CD14-positive monocyte (primary cell): ENCODE results near the gene STAT4. TPM values are rescaled to one million over a fixed set of nuclear protein-coding genes. Genes with fewer than 3 reads are reported as not detected.

Source experiments
- DNase-seq, 3 donors: peaks; one replicate each; pipeline ENCODE4 v3.0.0-alpha.2; 2011 to 2022
- H2AFZ ChIP-seq: 2 replicates; pipeline ENCODE4 v1.6.0; 2012; ENCODE audit warnings: mild to moderate bottlenecking, low read depth, low read length, inconsistent platforms; ENCODE audit not compliant: insufficient read depth, poor library complexity, severe bottlenecking
- H3K27ac ChIP-seq, 2 donors: 1 replicate in 1 of 2; 2 replicates in 1 of 2; pipeline ENCODE4 v1.5.1; 2012 to 2013; ENCODE audit warnings: low read length in 2 of 2, control low read depth in 1 of 2, inconsistent platforms in 1 of 2, low read depth in 1 of 2, mild to moderate bottlenecking in 1 of 2
- H3K27me3 ChIP-seq, 2 donors: one replicate each; pipeline versions ENCODE4 v1.6.0 to v1.6.1; 2011 to 2013; ENCODE audit warnings: low read length in 2 of 2; ENCODE audit not compliant: control insufficient read depth in 2 of 2, insufficient read depth in 2 of 2
- H3K36me3 ChIP-seq, 2 donors: replicated peaks in 1 of 2; 1 replicate in 1 of 2; 2 replicates in 1 of 2; pipeline versions ENCODE4 v1.5.1 to v1.6.1; 2012 to 2013; ENCODE audit warnings: low read length in 2 of 2, control low read depth in 1 of 2, inconsistent platforms in 1 of 2, mild to moderate bottlenecking in 1 of 2; ENCODE audit not compliant: insufficient read depth in 2 of 2, control insufficient read depth in 1 of 2
- H3K4me1 ChIP-seq, 2 donors: 1 replicate in 1 of 2; 2 replicates in 1 of 2; pipeline versions ENCODE4 v1.5.1 to v1.6.1; 2012 to 2013; ENCODE audit warnings: low read length in 2 of 2, control low read depth in 1 of 2, inconsistent platforms in 1 of 2, mild to moderate bottlenecking in 1 of 2, moderate library complexity in 1 of 2; ENCODE audit not compliant: insufficient read depth in 2 of 2, control insufficient read depth in 1 of 2
- H3K4me2 ChIP-seq: replicated peaks from 2 replicates; pipeline ENCODE3; 2012; ENCODE audit warnings: low read length, moderate library complexity, mild to moderate bottlenecking; ENCODE audit not compliant: poor library complexity, severe bottlenecking; ENCODE audit errors: extremely low read depth
- H3K4me3 ChIP-seq, 3 experiments: fragments of 200-600 bp in 1 of 3; sonication (generic) in 1 of 3; replicated peaks in 1 of 3; 1 replicate in 2 of 3; 2 replicates in 1 of 3; pipeline ENCODE4 v1.5.1; 2011 to 2013; ENCODE audit warnings: low read length in 3 of 3, mild to moderate bottlenecking in 3 of 3, control low read depth in 2 of 3, low read depth in 2 of 3, inconsistent platforms in 1 of 3, moderate library complexity in 1 of 3
- H3K79me2 ChIP-seq: 2 replicates; pipeline ENCODE4 v1.6.0; 2012; ENCODE audit warnings: mild to moderate bottlenecking, control low read depth, inconsistent platforms, low read length, moderate library complexity; ENCODE audit not compliant: insufficient read depth
- H3K9ac ChIP-seq: 2 replicates; pipeline ENCODE4 v1.6.0; 2017; ENCODE audit warnings: low read length, mild to moderate bottlenecking; ENCODE audit not compliant: insufficient read depth, poor library complexity, severe bottlenecking
- H3K9me3 ChIP-seq, 2 donors: replicated peaks in 1 of 2; 1 replicate in 1 of 2; 2 replicates in 1 of 2; pipeline versions ENCODE4 v1.5.1 to v1.6.1; 2012 to 2013; ENCODE audit warnings: low read length in 2 of 2, control low read depth in 1 of 2; ENCODE audit not compliant: control insufficient read depth in 1 of 2, insufficient read depth in 1 of 2
- H4K20me1 ChIP-seq: 2 replicates; pipeline ENCODE4 v1.6.0; 2012; ENCODE audit warnings: mild to moderate bottlenecking, low read length, control low read depth, moderate library complexity; ENCODE audit not compliant: insufficient read depth
- H3K27ac Mint-ChIP-seq, 7 donors: one replicate each; pipeline ENCODE4 v1.8.0; 2020; ENCODE audit warnings: mild to moderate bottlenecking in 7 of 7, mixed read lengths in 7 of 7, moderate library complexity in 6 of 7, inconsistent platforms in 2 of 7
- H3K27me3 Mint-ChIP-seq, 3 donors: one replicate each; pipeline ENCODE4 v1.8.0; 2021 to 2022; ENCODE audit warnings: low read depth in 3 of 3, mild to moderate bottlenecking in 3 of 3, mixed read lengths in 3 of 3, moderate library complexity in 3 of 3, inconsistent platforms in 1 of 3
- H3K36me3 Mint-ChIP-seq, 2 donors: one replicate each; pipeline ENCODE4 v1.8.0; 2020; ENCODE audit warnings: mixed read lengths in 2 of 2, inconsistent platforms in 1 of 2, mild to moderate bottlenecking in 1 of 2
- H3K4me1 Mint-ChIP-seq: one replicate; pipeline ENCODE4 v1.8.0; 2020; ENCODE audit warnings: mild to moderate bottlenecking, mixed read lengths
- H3K4me3 Mint-ChIP-seq, 2 donors: one replicate each; pipeline ENCODE4 v1.8.0; 2020; ENCODE audit warnings: mild to moderate bottlenecking in 2 of 2, mixed read lengths in 2 of 2, moderate library complexity in 1 of 2
- H3K9me3 Mint-ChIP-seq, 7 donors: one replicate each; pipeline ENCODE4 v1.8.0; 2020 to 2022; ENCODE audit warnings: mixed read lengths in 7 of 7, mild to moderate bottlenecking in 6 of 7, moderate library complexity in 6 of 7, inconsistent platforms in 2 of 7
- WGBS: methylation state at CpG from one replicate; pipeline ENCODE4 v1.1.5; 2013; ENCODE audit warnings: missing lambda C conversion rate; ENCODE audit not compliant: insufficient coverage; 5-methylcytosine and 5-hydroxymethylcytosine counted together
- intact Hi-C, 2 donors: fragments of 100-400 bp; cut with micrococcal nuclease; formaldehyde crosslinking; loops; one replicate each; pipeline versions ENCODE4 v1.15.0 to v1.15.1; 2023
- polyA plus RNA-seq, 3 donors: library from polyadenylated mRNA; depleted of rRNA in 1 of 3; unstranded in 2 of 3; stranded (reverse) in 1 of 3; fragments of 300-500 nt in 2 of 3; fragments of >200 nt in 1 of 3; fragmentation: Illumina TruSeq in 2 of 3; gene quantifications; 1 replicate in 2 of 3; 2 replicates in 1 of 3; pipeline ENCODE4 v1.2.3, GENCODE V29; 2012 to 2021
- TF ChIP-seq, protein P1 (sequence below): fragments of 200-600 bp; IDR thresholded peaks from one replicate; pipeline ENCODE4 v1.8.0; 2022; ENCODE audit warnings: antibody characterized with exemption, mild to moderate bottlenecking

STAT4 gene
- polyA plus RNA-seq, 3 donors: 0.31 to 0.52 (median 0.31) TPM

DNA sequence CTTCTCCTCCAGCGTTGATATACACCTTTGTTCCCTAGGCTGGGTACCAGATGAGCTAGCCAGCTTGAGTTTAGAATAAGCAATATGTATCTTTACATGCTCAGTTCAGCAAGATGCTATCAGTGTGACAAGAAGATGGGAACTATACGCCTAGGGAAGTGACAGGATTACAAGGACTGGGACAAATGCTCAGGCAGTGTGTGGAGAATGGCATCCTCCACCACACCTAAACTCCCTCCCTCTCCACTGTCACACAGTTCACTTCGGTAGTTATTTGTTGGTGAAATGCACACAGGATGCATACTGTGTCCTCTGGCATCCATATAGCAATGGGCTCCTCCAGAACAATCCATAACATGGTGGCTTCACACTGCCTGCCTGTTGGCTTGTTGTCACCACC, 144.5 kb downstream of the STAT4 start:
- Mint-ChIP-seq H3K9me3 (peaks cover 0 to 9% (median 5%) of the 10 kb centered on the region in 7 donors), H3K36me3 (peaks cover 80 to 88% of the 10 kb centered on the region in 2 donors), H3K4me3 (no peak overlapping the region), H3K27ac (no peak overlapping the region), H3K4me1 (peaks cover 13% of the 10 kb centered on the region), H3K27me3 (no peaks in the 10 kb centered on the region)
- no peak for DNase-seq
- TF ChIP-seq, protein P1, sequence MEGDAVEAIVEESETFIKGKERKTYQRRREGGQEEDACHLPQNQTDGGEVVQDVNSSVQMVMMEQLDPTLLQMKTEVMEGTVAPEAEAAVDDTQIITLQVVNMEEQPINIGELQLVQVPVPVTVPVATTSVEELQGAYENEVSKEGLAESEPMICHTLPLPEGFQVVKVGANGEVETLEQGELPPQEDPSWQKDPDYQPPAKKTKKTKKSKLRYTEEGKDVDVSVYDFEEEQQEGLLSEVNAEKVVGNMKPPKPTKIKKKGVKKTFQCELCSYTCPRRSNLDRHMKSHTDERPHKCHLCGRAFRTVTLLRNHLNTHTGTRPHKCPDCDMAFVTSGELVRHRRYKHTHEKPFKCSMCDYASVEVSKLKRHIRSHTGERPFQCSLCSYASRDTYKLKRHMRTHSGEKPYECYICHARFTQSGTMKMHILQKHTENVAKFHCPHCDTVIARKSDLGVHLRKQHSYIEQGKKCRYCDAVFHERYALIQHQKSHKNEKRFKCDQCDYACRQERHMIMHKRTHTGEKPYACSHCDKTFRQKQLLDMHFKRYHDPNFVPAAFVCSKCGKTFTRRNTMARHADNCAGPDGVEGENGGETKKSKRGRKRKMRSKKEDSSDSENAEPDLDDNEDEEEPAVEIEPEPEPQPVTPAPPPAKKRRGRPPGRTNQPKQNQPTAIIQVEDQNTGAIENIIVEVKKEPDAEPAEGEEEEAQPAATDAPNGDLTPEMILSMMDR: no peak
- Histone ChIP-seq H3K9me3 (peaks cover 6 to 10% of the 10 kb centered on the region in 2 donors), H3K4me2 (no peak overlapping the region), H3K27me3 (no peaks in the 10 kb centered on the region), H3K36me3 (peaks cover 95 to 99% of the 10 kb centered on the region in 2 donors), H3K27ac (no peak overlapping the region), H3K4me1 (peaks cover 6 to 7% of the 10 kb centered on the region in 2 donors), H4K20me1 (peaks cover 100% of the 10 kb centered on the region), H3K9ac (no peak overlapping the region), H3K4me3 (no peak overlapping the region), H3K79me2 (peaks cover 69% of the 10 kb centered on the region), H2AFZ (no peak overlapping the region)
- intact Hi-C loops: loop anchor here in 1 of 2 donors (10.0 kb wide), 1 partner anchor 101 kb away; no protein-coding TSS in a partner anchor
- WGBS: 100% methylated on average over 1 of the region's 3 CpGs

DNA sequence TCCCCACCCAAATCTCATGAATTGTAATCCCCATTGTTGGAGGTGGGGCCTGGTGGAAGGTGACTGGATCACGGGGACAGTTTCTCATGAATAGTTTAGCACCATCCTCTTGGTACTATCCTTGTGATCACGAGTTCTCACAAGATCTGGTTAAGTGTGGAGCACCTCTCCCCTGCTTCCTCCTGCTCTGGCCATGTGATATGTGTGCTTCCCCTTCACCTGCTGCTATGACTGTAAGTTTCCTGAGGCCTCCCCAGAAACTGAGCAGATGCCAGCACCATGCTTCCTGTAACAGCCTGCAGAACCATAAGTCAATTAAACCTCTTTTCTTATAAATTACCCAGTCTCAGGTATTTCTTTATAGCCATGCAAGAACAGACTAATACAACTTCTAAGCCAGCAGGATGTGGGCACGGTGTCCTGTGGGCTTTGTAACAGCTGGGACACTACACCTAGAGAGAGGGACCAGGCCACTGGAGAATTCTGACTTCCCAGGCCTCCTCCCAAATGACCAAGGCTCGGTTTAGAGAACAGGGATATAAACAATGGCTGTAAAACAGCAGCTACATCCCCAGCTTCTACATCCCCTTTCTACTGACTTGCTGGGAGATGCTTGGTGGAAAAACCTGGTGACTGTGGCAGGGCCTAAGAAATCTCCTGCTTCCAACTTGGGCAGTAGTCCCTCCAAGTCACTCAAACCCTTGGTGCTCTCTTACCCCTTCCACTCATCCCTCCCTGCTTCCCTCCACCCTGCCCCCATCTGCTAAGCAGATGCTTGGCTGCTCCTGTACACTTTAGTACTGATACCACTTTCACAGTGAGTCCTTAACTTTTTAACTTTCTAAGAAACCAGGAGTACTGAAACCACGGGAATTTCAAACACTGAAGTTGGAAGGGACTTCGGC, 147.1 kb downstream of the STAT4 start:
- Histone ChIP-seq H4K20me1 (peaks cover 100% of the 10 kb centered on the region), H2AFZ (no peak overlapping the region), H3K79me2 (peaks cover 46% of the 10 kb centered on the region), H3K9me3 (peaks cover 6 to 10% of the 10 kb centered on the region in 2 donors), H3K9ac (no peak overlapping the region), H3K27me3 (no peaks in the 10 kb centered on the region), H3K4me2 (no peak overlapping the region), H3K36me3 (peaks cover 100% of the 10 kb centered on the region in 2 donors), H3K27ac (peak overlapping the region in 1 of 2 donors; percentile 33), H3K4me1 (no peaks in the 10 kb centered on the region), H3K4me3 (no peak overlapping the region)
- H3K27ac Mint-ChIP-seq: peak overlapping the region in 4 of 7 donors; percentile 21 to 70 (median 53)
- TF ChIP-seq, protein P1: no peak
- peaks cover 0 to 9% (median 5%) of the 10 kb centered on the region in 7 donors for H3K9me3 Mint-ChIP-seq
- WGBS: 95% methylated on average over 4 of the region's 6 CpGs
- DNase-seq: no peak
- no peak overlapping the region for H3K4me3 Mint-ChIP-seq
- H3K4me1 Mint-ChIP-seq: peaks cover 6% of the 10 kb centered on the region
- intact Hi-C loops: loop anchor here in 1 of 2 donors (10.0 kb wide), 1 partner anchor 99 kb away; no protein-coding TSS in a partner anchor
- no peaks in the 10 kb centered on the region for H3K27me3 Mint-ChIP-seq
- H3K36me3 Mint-ChIP-seq: peaks cover 95 to 96% of the 10 kb centered on the region in 2 donors
